PC-3 (cell line): ENCODE measurements around the gene TGFA. TPM values are rescaled to one million over a fixed set of nuclear protein-coding genes. Genes with fewer than 3 reads are reported as not detected.

Source experiments
- ATAC-seq: fragments of 200-7000 bp; cut with Tn5 transposase; 2 replicates; pipeline ENCODE4 v1.9.1; 2020; ENCODE audit warnings: mild to moderate bottlenecking, moderate library complexity
- BruUV-seq: library from RNA; stranded (reverse); fragments of 400-500 nt; replicated peaks from 2 replicates; lab custom pipeline; 2021; lab: Mats Ljungman, UMichigan
- CTCF ChIA-PET: fragments of 300-600 bp; sonication (Branson Sonifier 250); formaldehyde crosslinking; loops from one replicate; lab custom pipeline; 2022; ENCODE audit warnings: antibody characterized with exemption; lab: Charles Lee
- POLR2A ChIA-PET: fragments of 300-600 bp; sonication (Branson Sonifier 250); formaldehyde crosslinking; loops from one replicate; lab custom pipeline; 2022; ENCODE audit warnings: antibody characterized with exemption; ENCODE audit not compliant: unreplicated experiment; lab: Charles Lee
- DNase-seq: peaks from one replicate; pipeline ENCODE4 v3.0.0-alpha.2; 2015
- H2AFZ ChIP-seq: fragments of 300-600 bp; sonication (generic); 2 replicates; pipeline ENCODE4 v1.6.0; 2016; ENCODE audit warnings: antibody characterized with exemption, low read length
- H3F3A ChIP-seq: fragments of 300-600 bp; sonication (generic); one replicate; pipeline ENCODE4 v1.6.0; 2017; ENCODE audit warnings: antibody characterized with exemption, low read length, control low read depth, mild to moderate bottlenecking; ENCODE audit not compliant: unreplicated experiment
- H3K27ac ChIP-seq: fragments of 300-600 bp; sonication (generic); 2 replicates; pipeline ENCODE4 v1.5.1; 2016; ENCODE audit warnings: mild to moderate bottlenecking, low read length
- H3K27me3 ChIP-seq: fragments of 300-600 bp; sonication (generic); 2 replicates; pipeline ENCODE4 v1.6.1; 2016; ENCODE audit warnings: low read length, mixed read lengths
- H3K36me3 ChIP-seq: fragments of 300-600 bp; sonication (generic); 2 replicates; pipeline ENCODE4 v1.6.1; 2016; ENCODE audit warnings: low read depth, mixed run types, low read length, mixed read lengths
- H3K4me1 ChIP-seq: fragments of 300-600 bp; sonication (generic); 2 replicates; pipeline ENCODE4 v1.5.1; 2016; ENCODE audit warnings: low read length; ENCODE audit not compliant: insufficient read depth
- H3K4me2 ChIP-seq: fragments of 300-600 bp; sonication (generic); 2 replicates; pipeline ENCODE4 v1.6.0; 2016; ENCODE audit warnings: low read length
- H3K4me3 ChIP-seq: fragments of 300-600 bp; sonication (generic); 2 replicates; pipeline ENCODE4 v1.5.1; 2016; ENCODE audit warnings: mild to moderate bottlenecking, low read length, mixed read lengths
- H3K79me2 ChIP-seq: fragments of 300-600 bp; sonication (generic); 2 replicates; pipeline ENCODE4 v1.6.1; 2017; ENCODE audit warnings: low read length, mixed read lengths
- H3K9ac ChIP-seq: fragments of 300-600 bp; sonication (generic); 2 replicates; pipeline ENCODE4 v1.6.0; 2016; ENCODE audit warnings: mild to moderate bottlenecking, low read length
- H3K9me2 ChIP-seq: fragments of 300-600 bp; sonication (generic); replicated peaks from 2 replicates; pipeline ENCODE4 v1.6.1; 2016; ENCODE audit warnings: mixed run types, low read length, mixed read lengths
- H3K9me3 ChIP-seq: fragments of 300-600 bp; sonication (generic); 2 replicates; pipeline ENCODE4 v1.6.1; 2016; ENCODE audit warnings: low read length, mixed read lengths
- H4K20me1 ChIP-seq: fragments of 300-600 bp; sonication (generic); 2 replicates; pipeline ENCODE4 v1.6.1; 2016; ENCODE audit warnings: low read length, mixed read lengths
- EZH2 ChIP-seq: fragments of 300-600 bp; sonication (generic); IDR thresholded peaks from one replicate; pipeline ENCODE4 v1.6.1; 2017; ENCODE audit warnings: antibody characterized with exemption, mild to moderate bottlenecking, low read length; ENCODE audit not compliant: unreplicated experiment
- EZH2phosphoT487 ChIP-seq: fragments of 300-600 bp; sonication (generic); IDR thresholded peaks from 2 replicates; pipeline ENCODE4 v1.6.1; 2018; ENCODE audit warnings: mild to moderate bottlenecking, antibody characterized with exemption, low read length, borderline replicate concordance
- intact Hi-C: fragments of 100-400 bp; cut with micrococcal nuclease; formaldehyde crosslinking; loops from 2 replicates; pipeline ENCODE4 v1.9.0; 2023
- total RNA-seq: library from RNA; depleted of rRNA; stranded (reverse); fragments of >200 nt; gene quantifications from 2 replicates; pipeline ENCODE4 v1.2.3, GENCODE V29; 2014
- TF ChIP-seq, protein P1 (sequence below): fragments of 300-600 bp; sonication (generic); conservative IDR thresholded peaks from 2 replicates; pipeline ENCODE4 v1.5.1; 2017; ENCODE audit warnings: antibody characterized with exemption, low read depth, mild to moderate bottlenecking, low read length

Gene TGFA
- total RNA-seq, 1 experiment from 2014 or later = 45.0 TPM

GRCh38 chr2:70561893-70562292 lies 8.3 kb upstream of the TGFA start:
- Histone ChIP-seq H3K4me3 (no peak overlapping the region), H3K9me3 (no peaks in the 10 kb centered on the region), H3K79me2 (no peaks in the 10 kb centered on the region), H3K36me3 (no peaks in the 10 kb centered on the region), H3K27me3 (no peaks in the 10 kb centered on the region), H2AFZ (no peak overlapping the region), H3K9ac (no peak overlapping the region), H4K20me1 (no peaks in the 10 kb centered on the region), H3K4me2 (no peak overlapping the region), H3K4me1 (peaks cover 31% of the 10 kb centered on the region), H3K9me2 (no peaks in the 10 kb centered on the region), H3F3A (no peaks in the 10 kb centered on the region), H3K27ac (no peak overlapping the region)
- intact Hi-C loops = loop anchor here (5.0 kb wide), 1 partner anchor 35 kb away; no protein-coding TSS in a partner anchor
- ChIA-PET CTCF (no interaction called here), POLR2A (no interaction called here)
- ATAC-seq (peak; percentile 45; the same call in 1 of the 2 replicates), DNase-seq (peak; percentile 55)
- no peak for TF ChIP-seq EZH2
- TF ChIP-seq EZH2phosphoT487 = no peak
- TF ChIP-seq, protein P1, sequence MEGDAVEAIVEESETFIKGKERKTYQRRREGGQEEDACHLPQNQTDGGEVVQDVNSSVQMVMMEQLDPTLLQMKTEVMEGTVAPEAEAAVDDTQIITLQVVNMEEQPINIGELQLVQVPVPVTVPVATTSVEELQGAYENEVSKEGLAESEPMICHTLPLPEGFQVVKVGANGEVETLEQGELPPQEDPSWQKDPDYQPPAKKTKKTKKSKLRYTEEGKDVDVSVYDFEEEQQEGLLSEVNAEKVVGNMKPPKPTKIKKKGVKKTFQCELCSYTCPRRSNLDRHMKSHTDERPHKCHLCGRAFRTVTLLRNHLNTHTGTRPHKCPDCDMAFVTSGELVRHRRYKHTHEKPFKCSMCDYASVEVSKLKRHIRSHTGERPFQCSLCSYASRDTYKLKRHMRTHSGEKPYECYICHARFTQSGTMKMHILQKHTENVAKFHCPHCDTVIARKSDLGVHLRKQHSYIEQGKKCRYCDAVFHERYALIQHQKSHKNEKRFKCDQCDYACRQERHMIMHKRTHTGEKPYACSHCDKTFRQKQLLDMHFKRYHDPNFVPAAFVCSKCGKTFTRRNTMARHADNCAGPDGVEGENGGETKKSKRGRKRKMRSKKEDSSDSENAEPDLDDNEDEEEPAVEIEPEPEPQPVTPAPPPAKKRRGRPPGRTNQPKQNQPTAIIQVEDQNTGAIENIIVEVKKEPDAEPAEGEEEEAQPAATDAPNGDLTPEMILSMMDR = no peak
- BruUV-seq = no TSS peak

DNA sequence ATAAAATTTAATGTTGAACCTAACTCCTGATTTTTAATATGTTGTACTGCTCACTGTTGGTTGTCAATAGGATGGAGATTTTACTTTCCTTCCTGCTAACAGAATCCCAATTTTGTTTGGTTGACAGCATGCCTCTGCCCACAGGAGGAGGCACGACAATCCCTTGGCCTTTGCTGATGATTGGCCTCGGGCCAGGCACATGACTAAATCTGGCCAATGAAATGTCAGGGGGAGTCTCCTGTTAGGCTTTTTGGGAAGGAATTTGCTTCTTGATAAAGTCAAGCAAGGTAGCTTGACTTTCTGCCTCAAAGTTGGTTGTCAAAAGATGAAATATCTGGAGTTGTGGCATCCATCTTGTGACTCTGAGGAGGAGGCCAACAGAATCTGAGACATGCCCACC lies 6.8 kb upstream of the TGFA start:
- H3K4me2 ChIP-seq = 0 out of 2 replicates have a peak overlapping the region, but pooled peaks have one; percentile 0

DNA sequence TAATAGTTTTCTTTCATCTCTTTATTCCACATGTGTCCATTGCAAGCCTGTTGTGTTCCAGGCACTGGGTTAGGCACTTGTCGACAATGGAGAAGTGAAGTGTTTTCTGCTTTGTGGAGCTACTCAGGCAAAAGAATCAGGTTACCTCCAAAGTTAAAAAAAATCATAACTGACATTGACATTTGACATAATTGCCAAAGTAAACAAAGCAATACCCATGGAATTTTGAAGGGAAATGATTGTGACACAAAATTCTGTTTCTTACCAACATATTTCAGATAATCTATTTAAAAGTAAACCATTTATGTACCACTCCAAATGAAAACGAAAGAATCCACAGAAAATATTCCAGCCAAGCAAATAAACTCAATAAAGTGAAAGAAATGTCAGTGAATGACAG lies 6.4 kb upstream of the TGFA start:
- TF ChIP-seq, protein P1 = no peak
- TF ChIP-seq EZH2 (no peak), EZH2phosphoT487 (no peak)
- H3K27ac ChIP-seq = no peak overlapping the region
- no peak overlapping the region for H3K9ac ChIP-seq
- no peak overlapping the region for H2AFZ ChIP-seq
- intact Hi-C loops = loop anchor here (5.0 kb wide), 1 partner anchor 37 kb away; no protein-coding TSS in a partner anchor
- H3K27me3 ChIP-seq = no peaks in the 10 kb centered on the region
- POLR2A ChIA-PET = no interaction called here
- no peaks in the 10 kb centered on the region for H3K36me3 ChIP-seq
- DNase-seq (peak; percentile 51), ATAC-seq (no peak)
- H3K9me2 ChIP-seq = no peaks in the 10 kb centered on the region
- peaks cover 39% of the 10 kb centered on the region for H3K4me1 ChIP-seq
- no peaks in the 10 kb centered on the region for H4K20me1 ChIP-seq
- H3K4me2 ChIP-seq = peak overlapping the region; percentile 2; the same call in 1 of the 2 replicates
- 0 out of 2 replicates have a peak, but pooled peaks cover 3% of the 10 kb centered on the region for H3K79me2 ChIP-seq
- H3F3A ChIP-seq = no peaks in the 10 kb centered on the region
- H3K4me3 ChIP-seq = no peak overlapping the region
- BruUV-seq = no TSS peak
- H3K9me3 ChIP-seq = no peaks in the 10 kb centered on the region
- CTCF ChIA-PET = interaction anchor here (0.8 kb wide), 1 partner anchor 57 kb away, joined by 4 read pairs; no protein-coding TSS in a partner anchor

More for the DNA sequence above, 6.8 kb upstream of the TGFA start:
- no peak for TF ChIP-seq EZH2phosphoT487
- no peak for TF ChIP-seq EZH2
- TF ChIP-seq, protein P1 = no peak
- Histone ChIP-seq H4K20me1 (no peaks in the 10 kb centered on the region), H3F3A (no peaks in the 10 kb centered on the region), H3K9me2 (no peaks in the 10 kb centered on the region), H3K9me3 (no peaks in the 10 kb centered on the region), H3K36me3 (no peaks in the 10 kb centered on the region), H3K9ac (no peak overlapping the region), H3K4me1 (peaks cover 36% of the 10 kb centered on the region), H3K4me3 (no peak overlapping the region), H3K27ac (no peak overlapping the region), H2AFZ (no peak overlapping the region), H3K27me3 (no peaks in the 10 kb centered on the region), H3K79me2 (no peaks in the 10 kb centered on the region)
- no TSS peak for BruUV-seq
- intact Hi-C loops = loop anchor here (5.0 kb wide), 1 partner anchor 37 kb away; no protein-coding TSS in a partner anchor
- POLR2A ChIA-PET = no interaction called here
- CTCF ChIA-PET = no interaction called here
- ATAC-seq (no peak), DNase-seq (peak; percentile 31)
